Stimulated activated CD8-positive, alpha-beta memory T cell treated with anti-CD3 and anti-CD28 coated beads, Interleukin-15, amount 100 ng/mL, for 48 hours (primary cell): Measurements from ENCODE around the gene LGALS3.

Experiments
- DNase-seq, 2 donors: peaks; one replicate each; pipeline ENCODE4 v3.0.0-alpha.2; 2020; ENCODE audit warnings: low read depth in 2 of 2

LGALS3 gene

GRCh38 chr14:55191203-55192053 lies 62.4 kb downstream of the LGALS3 start, which contains the start of gene DLGAP5:
Gene DLGAP5 (minus strand): TSS chr14:55191585. CDS start chr14:55189179, 2,406 bp downstream.
- DNase-seq, result peak; percentile 84 to 87

- no peak for DNase-seq
Observed at GRCh38 chr14:55192054-55192621, 63.1 kb downstream of the LGALS3 start.

GRCh38 chr14:55194656-55195355 lies 65.8 kb downstream of the LGALS3 start:
- DNase-seq, result no peak
